Nephron (organoid): ENCODE results near the gene R3HCC1L.

Experiments
- H3K27ac Mint-ChIP-seq, 3 experiments: 2 replicates each; pipeline ENCODE4 v1.8.0; 2020; ENCODE audit warnings: mixed read lengths in 3 of 3, mild to moderate bottlenecking in 2 of 3, moderate library complexity in 1 of 3
- H3K27me3 Mint-ChIP-seq: 2 replicates; pipeline ENCODE4 v1.8.0; 2021; ENCODE audit warnings: low read depth, mild to moderate bottlenecking, moderate library complexity, mixed read lengths
- H3K36me3 Mint-ChIP-seq: 2 replicates; pipeline ENCODE4 v1.8.0; 2020; ENCODE audit warnings: low read depth, mixed read lengths
- H3K4me1 Mint-ChIP-seq: 2 replicates; pipeline ENCODE4 v1.8.0; 2020; ENCODE audit warnings: mixed read lengths
- H3K4me3 Mint-ChIP-seq, 3 experiments: 2 replicates each; pipeline ENCODE4 v1.8.0; 2020; ENCODE audit warnings: mild to moderate bottlenecking in 3 of 3, mixed read lengths in 3 of 3, moderate library complexity in 2 of 3
- H3K9me3 Mint-ChIP-seq: 2 replicates; pipeline ENCODE4 v1.8.0; 2020; ENCODE audit warnings: mixed read lengths
- TF ChIP-seq, protein P1 (sequence below), 3 experiments: fragments of 200-600 bp; sonication (generic); IDR thresholded peaks; one replicate each; pipeline ENCODE4 v1.5.0; 2021; ENCODE audit warnings: antibody characterized with exemption in 3 of 3; ENCODE audit not compliant: unreplicated experiment in 3 of 3

Gene R3HCC1L

DNA sequence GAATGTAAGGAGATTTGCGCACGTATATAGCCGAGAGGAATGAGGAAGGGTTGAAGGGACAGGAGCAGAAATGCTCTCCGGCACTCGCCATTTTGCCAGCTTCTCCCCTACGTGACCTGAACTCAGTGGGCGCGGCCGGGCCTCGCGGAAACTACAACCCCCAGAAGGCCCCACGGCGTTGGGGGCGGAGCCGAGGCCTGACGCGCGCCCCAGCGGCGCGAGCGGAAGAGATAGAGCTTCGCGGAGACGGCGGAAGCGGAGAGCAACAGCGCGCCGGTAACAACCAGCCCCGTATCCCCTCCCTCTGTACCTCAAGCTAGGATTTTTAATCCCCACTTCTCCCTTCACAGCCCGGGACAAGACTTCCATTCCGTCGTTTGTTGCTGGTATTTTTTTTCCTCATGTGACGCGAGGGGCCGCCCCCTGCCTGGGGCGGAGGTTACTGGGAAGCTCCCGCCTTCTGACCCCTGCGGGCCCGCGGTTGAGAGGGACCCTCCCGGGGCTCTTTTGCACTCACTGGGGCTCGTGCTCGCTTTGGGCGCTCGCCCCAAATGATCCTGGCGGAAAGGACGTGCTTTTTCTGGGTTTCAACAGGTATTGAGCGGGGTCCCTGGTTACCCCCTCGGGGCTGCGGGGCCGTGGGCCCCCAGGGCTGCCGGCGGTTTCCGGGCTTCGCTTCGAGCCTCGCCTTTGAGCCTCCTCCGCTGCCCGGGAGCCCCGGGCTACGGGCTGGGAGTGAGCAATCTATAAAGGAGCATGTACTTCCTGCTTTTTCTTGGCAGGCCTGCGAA, at the start of gene R3HCC1L:
Gene R3HCC1L, plus strand, starts transcription at position 227 of the 791 bp plus-strand sequence. CDS start 73,458 bp downstream, outside the sequence.
- H3K27ac Mint-ChIP-seq = peak within 1 kb of the TSS; percentile 62 to 90 (median 82)

DNA sequence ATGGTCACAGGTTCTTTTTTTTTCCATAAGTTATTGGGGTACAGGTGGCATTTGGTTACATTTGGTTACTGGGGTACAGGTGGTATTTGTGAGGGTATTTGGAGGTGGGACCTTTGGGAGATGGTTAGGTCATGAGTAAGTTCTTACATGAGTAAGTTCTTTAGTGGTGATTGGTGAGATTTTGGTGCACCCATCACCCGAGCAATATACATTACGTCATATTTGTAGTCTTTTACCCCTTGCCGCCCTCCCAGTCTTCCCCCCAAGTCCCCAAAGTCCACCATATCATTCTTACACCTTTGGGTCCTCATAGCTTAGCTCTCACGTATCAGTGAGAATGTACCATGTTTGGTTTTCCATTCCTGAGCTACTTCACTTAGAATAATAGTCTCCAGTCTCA, 49.2 kb upstream of the R3HCC1L start:
- H3K27ac Mint-ChIP-seq = no peak overlapping the region
- H3K9me3 Mint-ChIP-seq = no peaks in the 10 kb centered on the region
- H3K27me3 Mint-ChIP-seq = peaks cover 40% of the 10 kb centered on the region
- TF ChIP-seq, protein P1, sequence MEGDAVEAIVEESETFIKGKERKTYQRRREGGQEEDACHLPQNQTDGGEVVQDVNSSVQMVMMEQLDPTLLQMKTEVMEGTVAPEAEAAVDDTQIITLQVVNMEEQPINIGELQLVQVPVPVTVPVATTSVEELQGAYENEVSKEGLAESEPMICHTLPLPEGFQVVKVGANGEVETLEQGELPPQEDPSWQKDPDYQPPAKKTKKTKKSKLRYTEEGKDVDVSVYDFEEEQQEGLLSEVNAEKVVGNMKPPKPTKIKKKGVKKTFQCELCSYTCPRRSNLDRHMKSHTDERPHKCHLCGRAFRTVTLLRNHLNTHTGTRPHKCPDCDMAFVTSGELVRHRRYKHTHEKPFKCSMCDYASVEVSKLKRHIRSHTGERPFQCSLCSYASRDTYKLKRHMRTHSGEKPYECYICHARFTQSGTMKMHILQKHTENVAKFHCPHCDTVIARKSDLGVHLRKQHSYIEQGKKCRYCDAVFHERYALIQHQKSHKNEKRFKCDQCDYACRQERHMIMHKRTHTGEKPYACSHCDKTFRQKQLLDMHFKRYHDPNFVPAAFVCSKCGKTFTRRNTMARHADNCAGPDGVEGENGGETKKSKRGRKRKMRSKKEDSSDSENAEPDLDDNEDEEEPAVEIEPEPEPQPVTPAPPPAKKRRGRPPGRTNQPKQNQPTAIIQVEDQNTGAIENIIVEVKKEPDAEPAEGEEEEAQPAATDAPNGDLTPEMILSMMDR (IDR thresholded peaks at IDR 0.05; ENCODE audit: unreplicated experiment in 3 of 3) = no peak
- no peak overlapping the region for H3K4me3 Mint-ChIP-seq
- no peaks in the 10 kb centered on the region for H3K4me1 Mint-ChIP-seq
- H3K36me3 Mint-ChIP-seq = no peaks in the 10 kb centered on the region

More for the DNA sequence above, at the start of gene R3HCC1L:
- Mint-ChIP-seq H3K9me3 (peaks cover 15% of the 10 kb centered on the region), H3K4me3 (peak within 1 kb of the TSS; percentile 84 to 90 (median 87)), H3K36me3 (no peaks in the 10 kb centered on the region), H3K27me3 (no peaks in the 10 kb centered on the region), H3K4me1 (peaks cover 16% of the 10 kb centered on the region)
- TF ChIP-seq, protein P1 (IDR thresholded peaks at IDR 0.05; ENCODE audit: unreplicated experiment in 3 of 3) = no peak

DNA sequence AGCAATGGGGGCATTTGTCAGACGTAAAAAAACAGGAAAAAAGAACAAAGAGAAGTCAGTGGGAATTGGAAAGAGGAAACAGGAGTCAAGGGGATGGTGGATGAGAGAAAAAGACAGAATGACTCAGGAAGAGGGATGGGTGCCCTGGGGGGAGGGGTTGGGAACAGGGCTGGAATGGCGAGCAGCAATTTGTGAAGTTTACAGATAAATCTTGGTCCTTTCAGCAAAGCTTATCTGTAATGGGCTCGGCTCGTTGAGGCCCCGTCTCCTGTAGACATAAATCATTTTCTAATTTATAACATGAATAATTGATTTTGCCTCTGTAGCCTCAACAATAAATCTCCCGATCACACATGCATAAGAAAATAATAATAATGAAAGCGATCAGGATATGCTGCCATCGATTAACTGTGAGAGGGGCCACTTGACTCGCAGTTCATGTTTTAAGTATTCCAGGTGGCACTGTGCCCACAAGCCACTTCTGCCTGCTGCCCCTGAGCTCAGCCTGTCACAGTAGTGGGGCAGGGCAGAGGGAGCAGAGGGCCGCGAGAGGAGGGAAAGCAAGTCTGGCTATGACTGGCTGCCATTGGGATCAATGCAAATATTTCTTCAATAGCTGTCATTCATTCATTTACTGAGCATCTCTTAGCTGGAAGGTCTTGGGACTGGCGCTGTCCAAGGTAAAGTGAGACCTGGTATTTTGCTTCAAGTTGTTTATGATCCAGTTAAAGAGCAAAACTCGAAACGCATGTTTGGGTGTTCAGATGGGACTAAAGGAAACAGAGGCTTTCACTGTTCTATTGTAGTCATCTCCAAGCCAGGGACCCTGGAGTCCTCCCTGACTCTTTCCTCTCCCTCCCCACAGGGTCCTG, 47.4 kb upstream of the R3HCC1L start:
- TF ChIP-seq, protein P1 (IDR thresholded peaks at IDR 0.05; ENCODE audit: unreplicated experiment in 3 of 3) = no peak
- H3K36me3 Mint-ChIP-seq = no peaks in the 10 kb centered on the region
- no peaks in the 10 kb centered on the region for H3K9me3 Mint-ChIP-seq
- no peak overlapping the region for H3K4me3 Mint-ChIP-seq
- no peaks in the 10 kb centered on the region for H3K4me1 Mint-ChIP-seq
- H3K27ac Mint-ChIP-seq = no peak overlapping the region
- H3K27me3 Mint-ChIP-seq = peaks cover 31% of the 10 kb centered on the region

DNA sequence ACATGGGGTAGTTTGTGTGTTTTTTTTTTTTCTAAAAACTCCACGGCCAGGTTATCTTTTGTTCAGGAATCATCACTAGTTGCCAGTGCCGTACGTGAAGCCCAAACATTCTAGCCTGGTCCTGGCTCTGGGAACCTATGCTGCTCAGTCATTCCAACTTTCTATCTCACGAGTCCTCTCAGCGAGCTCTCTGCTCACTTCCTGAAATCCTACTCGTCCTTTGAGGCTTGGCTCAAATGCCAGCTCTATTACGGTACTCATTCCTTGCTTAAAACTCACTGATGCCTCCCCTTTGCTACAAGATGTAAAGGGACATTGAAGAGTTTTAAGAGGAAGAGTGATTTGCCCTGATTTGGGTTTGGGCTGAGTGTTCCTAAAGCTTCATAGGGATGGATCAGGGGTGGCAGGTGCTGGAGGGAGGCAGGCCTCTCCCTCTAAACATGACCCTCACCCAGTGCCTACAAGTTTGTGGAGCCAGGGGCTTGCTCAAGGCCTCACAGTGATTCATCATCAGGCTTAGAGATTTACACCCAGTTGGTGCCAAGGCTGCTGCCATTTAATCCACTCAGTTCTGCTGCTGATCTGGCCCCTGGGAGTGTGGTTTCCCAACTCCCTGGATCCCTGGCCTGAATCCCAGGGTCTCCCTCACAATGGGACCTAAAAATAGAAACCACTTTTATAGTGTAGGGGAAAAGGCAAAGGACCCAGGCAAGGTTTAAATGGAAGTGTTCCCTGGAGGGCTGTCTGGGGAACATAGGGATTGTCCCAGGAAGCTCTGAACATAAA, 46.1 kb upstream of the R3HCC1L start:
- no peak overlapping the region for H3K27ac Mint-ChIP-seq
- TF ChIP-seq, protein P1 (IDR thresholded peaks at IDR 0.05; ENCODE audit: unreplicated experiment in 3 of 3) = no peak
- H3K27me3 Mint-ChIP-seq = peaks cover 21% of the 10 kb centered on the region
- no peaks in the 10 kb centered on the region for H3K36me3 Mint-ChIP-seq
- H3K9me3 Mint-ChIP-seq = no peaks in the 10 kb centered on the region
- no peaks in the 10 kb centered on the region for H3K4me1 Mint-ChIP-seq
- no peak overlapping the region for H3K4me3 Mint-ChIP-seq

DNA sequence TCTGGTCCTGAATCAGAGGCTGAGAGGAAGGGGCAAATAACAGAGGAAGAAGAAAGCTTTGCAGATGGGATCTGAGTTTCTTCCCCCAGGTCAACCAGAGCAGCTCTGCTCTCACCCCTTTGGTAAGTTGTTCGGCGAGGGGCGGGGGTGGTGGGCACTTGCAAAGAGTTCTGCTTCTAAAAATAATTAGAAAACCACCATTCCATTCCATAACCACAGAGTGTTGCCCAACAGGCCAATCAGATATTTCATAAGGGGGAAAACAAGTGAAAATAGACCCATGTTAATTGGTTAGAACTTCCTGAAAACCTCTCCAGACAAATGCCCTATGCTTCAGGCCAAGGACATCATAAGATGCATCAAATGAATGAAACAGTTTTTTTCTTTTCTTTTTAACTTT, 43.6 kb upstream of the R3HCC1L start:
- H3K4me3 Mint-ChIP-seq = no peak overlapping the region
- H3K9me3 Mint-ChIP-seq = no peaks in the 10 kb centered on the region
- H3K27ac Mint-ChIP-seq = no peak overlapping the region
- peaks cover 18% of the 10 kb centered on the region for H3K27me3 Mint-ChIP-seq
- H3K36me3 Mint-ChIP-seq = no peaks in the 10 kb centered on the region
- no peaks in the 10 kb centered on the region for H3K4me1 Mint-ChIP-seq
- TF ChIP-seq, protein P1 (IDR thresholded peaks at IDR 0.05; ENCODE audit: unreplicated experiment in 3 of 3) = no peak
